Measurements from ENCODE around the gene GPR39.

Gene GPR39

DNA sequence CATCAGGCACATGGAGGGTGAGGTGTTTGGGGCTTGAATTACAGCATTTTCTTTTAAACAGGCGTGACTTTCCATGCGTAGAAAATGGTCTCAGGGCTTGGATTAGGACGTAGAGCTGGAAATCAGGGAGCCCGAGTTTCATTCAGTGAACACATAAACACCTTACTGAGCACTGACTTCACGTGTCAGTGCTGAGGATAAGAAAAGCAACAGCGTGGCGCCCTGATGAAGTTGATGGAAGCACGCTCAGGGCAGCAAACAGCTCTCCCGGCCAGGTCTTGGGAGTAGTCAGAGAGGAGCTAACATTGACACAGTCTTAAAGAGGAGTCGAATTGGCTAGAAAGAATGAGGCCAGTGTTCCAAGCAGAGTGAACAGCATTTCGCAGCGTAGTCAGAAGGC lies 142.7 kb downstream of the GPR39 start:
- no peak overlapping the region for H3K4me3 ChIP-seq (ENCODE audit: low read depth, low read length)
- ChIA-PET CTCF (interaction anchor here (1.6 to 6.1 kb wide), 2 partner anchors 9 to 12 kb away, joined by 4 to 45 read pairs; no protein-coding TSS in a partner anchor), POLR2A (no interaction called here)
- DNase-seq (ENCODE audit: low read depth, low spot score) = no peak
- TF ChIP-seq, protein P1, sequence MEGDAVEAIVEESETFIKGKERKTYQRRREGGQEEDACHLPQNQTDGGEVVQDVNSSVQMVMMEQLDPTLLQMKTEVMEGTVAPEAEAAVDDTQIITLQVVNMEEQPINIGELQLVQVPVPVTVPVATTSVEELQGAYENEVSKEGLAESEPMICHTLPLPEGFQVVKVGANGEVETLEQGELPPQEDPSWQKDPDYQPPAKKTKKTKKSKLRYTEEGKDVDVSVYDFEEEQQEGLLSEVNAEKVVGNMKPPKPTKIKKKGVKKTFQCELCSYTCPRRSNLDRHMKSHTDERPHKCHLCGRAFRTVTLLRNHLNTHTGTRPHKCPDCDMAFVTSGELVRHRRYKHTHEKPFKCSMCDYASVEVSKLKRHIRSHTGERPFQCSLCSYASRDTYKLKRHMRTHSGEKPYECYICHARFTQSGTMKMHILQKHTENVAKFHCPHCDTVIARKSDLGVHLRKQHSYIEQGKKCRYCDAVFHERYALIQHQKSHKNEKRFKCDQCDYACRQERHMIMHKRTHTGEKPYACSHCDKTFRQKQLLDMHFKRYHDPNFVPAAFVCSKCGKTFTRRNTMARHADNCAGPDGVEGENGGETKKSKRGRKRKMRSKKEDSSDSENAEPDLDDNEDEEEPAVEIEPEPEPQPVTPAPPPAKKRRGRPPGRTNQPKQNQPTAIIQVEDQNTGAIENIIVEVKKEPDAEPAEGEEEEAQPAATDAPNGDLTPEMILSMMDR (IDR thresholded peaks at IDR 0.05; ENCODE audit: insufficient read depth, low read length, missing control alignments) = no peak

DNA sequence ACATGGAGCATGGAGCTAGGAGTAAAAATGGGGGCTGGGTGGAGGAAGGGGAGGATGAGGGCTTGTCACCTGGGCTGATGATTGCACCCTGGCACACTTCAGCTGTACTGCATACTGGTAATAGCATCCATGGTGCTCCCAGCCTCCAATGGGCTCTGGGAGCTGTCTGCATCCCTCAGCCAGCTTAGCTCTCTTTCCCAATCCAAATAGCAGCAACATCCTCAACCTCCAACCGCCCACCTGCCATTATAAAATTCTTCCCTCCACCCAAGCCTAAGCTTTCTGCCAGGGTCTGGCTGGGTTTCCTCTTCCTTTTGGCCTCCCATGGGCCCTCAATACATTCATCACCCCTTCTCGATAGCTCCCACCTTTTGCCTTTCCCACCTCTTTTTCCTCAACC lies 143.3 kb downstream of the GPR39 start:
- no peak overlapping the region for H3K4me3 ChIP-seq (ENCODE audit: low read depth, low read length)
- no peak for DNase-seq (ENCODE audit: low read depth, low spot score)
- POLR2A ChIA-PET = no interaction called here
- TF ChIP-seq, protein P1 (IDR thresholded peaks at IDR 0.05; ENCODE audit: insufficient read depth, low read length, missing control alignments) = no peak
- CTCF ChIA-PET = interaction anchor here (6.1 kb wide), 1 partner anchor 13 kb away, joined by 45 read pairs; no protein-coding TSS in a partner anchor

DNA sequence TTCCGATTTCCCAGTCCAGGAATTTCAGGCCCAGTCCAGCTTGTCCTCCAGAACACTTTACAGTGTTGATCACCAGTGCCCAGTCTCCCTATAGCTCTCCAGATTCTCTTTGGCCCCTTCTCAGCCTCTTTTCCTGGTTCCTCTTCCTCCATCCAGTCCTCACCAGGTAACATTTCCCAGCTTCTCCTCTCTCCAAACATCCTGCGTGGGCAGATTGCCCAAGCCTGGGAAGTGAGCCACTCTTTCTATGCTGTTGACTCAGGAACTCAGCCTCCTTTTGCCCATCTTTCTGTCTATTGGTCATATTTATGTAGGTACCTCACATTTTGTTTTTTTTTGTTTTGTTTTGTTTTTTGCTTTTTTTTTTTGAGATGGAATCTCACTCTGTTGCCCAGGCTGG lies 144.0 kb downstream of the GPR39 start:
- DNase-seq (ENCODE audit: low read depth, low spot score) = no peak
- CTCF ChIA-PET = interaction anchor here (6.1 kb wide), 1 partner anchor 14 kb away, joined by 45 read pairs; no protein-coding TSS in a partner anchor
- no peak overlapping the region for H3K4me3 ChIP-seq (ENCODE audit: low read depth, low read length)
- TF ChIP-seq, protein P1 (IDR thresholded peaks at IDR 0.05; ENCODE audit: insufficient read depth, low read length, missing control alignments) = no peak
- POLR2A ChIA-PET = no interaction called here

DNA sequence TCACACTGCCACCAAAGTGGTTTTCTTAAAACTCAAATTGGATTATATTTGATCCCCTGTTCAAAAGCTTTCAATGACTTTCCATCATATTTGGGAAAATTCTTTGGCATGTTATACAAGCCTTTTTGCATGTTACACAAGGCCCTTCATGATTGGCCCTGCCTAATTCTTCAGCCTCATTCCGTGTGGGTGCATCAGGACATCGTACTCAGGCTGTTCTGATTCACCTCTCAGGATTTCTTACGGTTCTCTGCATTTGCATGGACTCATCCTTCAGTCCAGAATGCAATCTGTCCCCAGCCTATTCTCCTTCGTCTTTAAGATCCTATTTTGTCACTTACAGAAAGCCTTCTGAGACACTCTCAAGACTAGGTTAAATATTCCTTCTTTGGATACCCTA lies 145.6 kb downstream of the GPR39 start:
- ChIA-PET CTCF (interaction anchor here (0.9 to 6.1 kb wide), 3 partner anchors 15 to 605 kb away, joined by 3 to 45 read pairs (median 3); no protein-coding TSS in a partner anchor), POLR2A (no interaction called here)
- TF ChIP-seq, protein P1 (IDR thresholded peaks at IDR 0.05; ENCODE audit: insufficient read depth, low read length, missing control alignments) = no peak
- DNase-seq (ENCODE audit: low read depth, low spot score) = peak; percentile 28
- no peak overlapping the region for H3K4me3 ChIP-seq (ENCODE audit: low read depth, low read length)

DNA sequence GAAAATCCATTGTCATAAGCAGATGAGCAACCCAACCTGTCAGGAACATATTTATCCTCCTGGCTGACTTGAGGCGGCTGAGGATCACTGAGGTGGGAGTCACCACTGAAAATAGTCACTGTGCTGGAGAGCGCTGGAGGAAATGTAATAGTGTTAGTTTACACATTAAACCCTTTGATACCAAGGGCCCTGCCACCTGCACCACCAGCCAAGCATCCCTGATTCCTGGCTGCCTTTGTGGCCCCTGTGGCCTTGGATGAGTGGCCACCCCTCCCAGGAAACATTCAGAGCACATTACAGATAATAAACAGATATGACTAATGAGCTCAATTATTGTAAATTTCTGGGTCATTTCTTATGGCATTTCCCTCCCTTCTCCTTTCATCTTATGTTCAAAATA lies 147.5 kb downstream of the GPR39 start:
- no peak overlapping the region for H3K4me3 ChIP-seq (ENCODE audit: low read depth, low read length)
- ChIA-PET CTCF (no interaction called here), POLR2A (no interaction called here)
- TF ChIP-seq, protein P1 (IDR thresholded peaks at IDR 0.05; ENCODE audit: insufficient read depth, low read length, missing control alignments) = no peak
- no peak for DNase-seq (ENCODE audit: low read depth, low spot score)

DNA sequence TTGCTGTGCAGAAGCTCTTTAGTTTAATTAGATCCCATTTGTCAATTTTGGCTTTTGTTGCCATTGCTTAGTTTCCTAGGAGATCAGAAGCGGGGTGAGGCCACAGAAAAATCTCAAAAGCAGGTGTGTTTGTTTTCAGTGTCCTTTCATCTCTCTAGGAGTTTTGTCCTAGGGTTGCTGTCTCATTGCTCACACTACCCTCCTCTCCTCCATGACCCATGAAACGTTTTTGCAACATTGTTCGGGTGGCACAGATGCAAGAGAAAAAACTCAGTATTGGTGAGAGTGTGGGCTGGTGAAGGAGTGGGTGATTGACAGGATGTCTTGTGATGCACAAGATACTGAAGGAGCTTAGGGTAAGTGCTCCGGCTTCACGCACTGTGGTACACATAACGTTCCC lies 149.8 kb downstream of the GPR39 start:
- POLR2A ChIA-PET = no interaction called here
- CTCF ChIA-PET = interaction anchor here (1.7 kb wide), 1 partner anchor 19 kb away, joined by 4 read pairs; no protein-coding TSS in a partner anchor
- DNase-seq (ENCODE audit: low read depth, low spot score) = no peak
- no peak overlapping the region for H3K4me3 ChIP-seq (ENCODE audit: low read depth, low read length)
- TF ChIP-seq, protein P1 (IDR thresholded peaks at IDR 0.05; ENCODE audit: insufficient read depth, low read length, missing control alignments) = no peak
